HG03135 (cell line): Measurements from ENCODE around the gene HECW1.

Experiments used
- ATAC-seq: cut with Tn5 transposase; IDR thresholded peaks from one replicate; pipeline ENCODE4 v1.9.1; 2021; ENCODE audit warnings: mild to moderate bottlenecking, moderate library complexity; ENCODE audit not compliant: unreplicated experiment

The HECW1 gene

GRCh38 chr7:43142703-43143102, 30.3 kb downstream of the HECW1 start:
- ATAC-seq = no peak

- ATAC-seq = no peak
Measured at GRCh38 chr7:43143918-43144589, 31.6 kb downstream of the HECW1 start.

GRCh38 chr7:43148161-43148731, 35.8 kb downstream of the HECW1 start:
- no peak for ATAC-seq

GRCh38 chr7:43151076-43151475, 38.6 kb downstream of the HECW1 start:
- ATAC-seq = no peak

- no peak for ATAC-seq
Measured at GRCh38 chr7:43152696-43153095, 40.2 kb downstream of the HECW1 start.

- no peak for ATAC-seq
Measured at GRCh38 chr7:43155636-43156035, 43.2 kb downstream of the HECW1 start.

- no peak for ATAC-seq
Measured at GRCh38 chr7:43163885-43164284, 51.4 kb downstream of the HECW1 start.

- ATAC-seq = peak; percentile 85
Measured at GRCh38 chr7:43164757-43165156, 52.3 kb downstream of the HECW1 start.

GRCh38 chr7:43166686-43167085, 54.2 kb downstream of the HECW1 start:
- ATAC-seq = no peak

- ATAC-seq = no peak
Measured at GRCh38 chr7:43169076-43169475, 56.6 kb downstream of the HECW1 start.

- no peak for ATAC-seq
Measured at GRCh38 chr7:43170571-43170970, 58.1 kb downstream of the HECW1 start.

GRCh38 chr7:43175570-43176200, 63.2 kb downstream of the HECW1 start:
- ATAC-seq = no peak

- ATAC-seq = no peak
Measured at GRCh38 chr7:43179393-43179792, 66.9 kb downstream of the HECW1 start.

GRCh38 chr7:43192806-43193460, 80.5 kb downstream of the HECW1 start:
- ATAC-seq = no peak

- ATAC-seq = no peak
Measured at GRCh38 chr7:43193893-43194292, 81.4 kb downstream of the HECW1 start.

- ATAC-seq = no peak
Measured at GRCh38 chr7:43195256-43195655, 82.8 kb downstream of the HECW1 start.

- ATAC-seq = no peak
Measured at GRCh38 chr7:43195768-43196167, 83.3 kb downstream of the HECW1 start.

GRCh38 chr7:43196379-43196778, 83.9 kb downstream of the HECW1 start:
- ATAC-seq = no peak

GRCh38 chr7:43198016-43198415, 85.6 kb downstream of the HECW1 start:
- no peak for ATAC-seq

GRCh38 chr7:43198599-43199090, 86.2 kb downstream of the HECW1 start:
- ATAC-seq = no peak

GRCh38 chr7:43199371-43200160, 87.1 kb downstream of the HECW1 start:
- no peak for ATAC-seq
